ENCODE results near the gene GNAI2. TPM values are rescaled to one million over a fixed set of nuclear protein-coding genes. Genes with fewer than 3 reads are reported as not detected.

GNAI2 gene
- total RNA-seq, 1 donor from 2014 or later, result 140 TPM

GRCh38 chr3:50258029-50258680, 22.2 kb downstream of the GNAI2 start:
- Mint-ChIP-seq H3K4me1 (ENCODE audit: unreplicated experiment) (peaks cover 15% of the 10 kb centered on the region), H3K4me3 (no peak overlapping the region), H3K9me3 (no peaks in the 10 kb centered on the region), H3K27me3 (no peaks in the 10 kb centered on the region), H3K36me3 (peaks cover 4% of the 10 kb centered on the region), H3K27ac (peak overlapping the region; percentile 90)
- DNase-seq (ENCODE audit: extremely low spot score, unreplicated experiment), result no peak
- no peak for TF ChIP-seq CTCF (conservative IDR thresholded peaks at IDR 0.05)

- H3K4me3 Mint-ChIP-seq, result peak overlapping the region; percentile 49
- peaks cover 4% of the 10 kb centered on the region for H3K36me3 Mint-ChIP-seq
- H3K27me3 Mint-ChIP-seq, result no peaks in the 10 kb centered on the region
- no peaks in the 10 kb centered on the region for H3K9me3 Mint-ChIP-seq
- peak; percentile 42 for TF ChIP-seq CTCF (conservative IDR thresholded peaks at IDR 0.05)
- no peak for DNase-seq (ENCODE audit: extremely low spot score, unreplicated experiment)
- H3K4me1 Mint-ChIP-seq (ENCODE audit: unreplicated experiment), result peaks cover 16% of the 10 kb centered on the region
- H3K27ac Mint-ChIP-seq, result peak overlapping the region; percentile 90
These were observed 23.0 kb downstream of the GNAI2 start for GRCh38 chr3:50258979-50259378.

GRCh38 chr3:50259432-50260026, 23.5 kb downstream of the GNAI2 start:
- H3K4me3 Mint-ChIP-seq, result peak overlapping the region; percentile 80
- H3K4me1 Mint-ChIP-seq (ENCODE audit: unreplicated experiment), result peaks cover 19% of the 10 kb centered on the region
- H3K27ac Mint-ChIP-seq, result peak overlapping the region; percentile 90
- no peak for TF ChIP-seq CTCF (conservative IDR thresholded peaks at IDR 0.05)
- peaks cover 4% of the 10 kb centered on the region for H3K36me3 Mint-ChIP-seq
- no peaks in the 10 kb centered on the region for H3K9me3 Mint-ChIP-seq
- no peaks in the 10 kb centered on the region for H3K27me3 Mint-ChIP-seq
- DNase-seq (ENCODE audit: extremely low spot score, unreplicated experiment), result no peak

GRCh38 chr3:50260027-50260941, 24.3 kb downstream of the GNAI2 start:
- peak; percentile 99 for TF ChIP-seq CTCF (conservative IDR thresholded peaks at IDR 0.05)
- Mint-ChIP-seq H3K4me3 (peak overlapping the region; percentile 80), H3K9me3 (no peaks in the 10 kb centered on the region), H3K27me3 (no peaks in the 10 kb centered on the region), H3K27ac (peak overlapping the region; percentile 91), H3K36me3 (peaks cover 4% of the 10 kb centered on the region), H3K4me1 (ENCODE audit: unreplicated experiment) (peaks cover 23% of the 10 kb centered on the region)
- DNase-seq (ENCODE audit: extremely low spot score, unreplicated experiment), result peak; percentile 97

- no peak for TF ChIP-seq CTCF (conservative IDR thresholded peaks at IDR 0.05)
- Mint-ChIP-seq H3K4me3 (peak overlapping the region; percentile 70), H3K4me1 (ENCODE audit: unreplicated experiment) (peaks cover 27% of the 10 kb centered on the region), H3K9me3 (no peaks in the 10 kb centered on the region), H3K27me3 (no peaks in the 10 kb centered on the region), H3K27ac (peak overlapping the region; percentile 91), H3K36me3 (peaks cover 4% of the 10 kb centered on the region)
- DNase-seq (ENCODE audit: extremely low spot score, unreplicated experiment), result no peak
These were observed 25.0 kb downstream of the GNAI2 start for GRCh38 chr3:50260942-50261441.
